Heart left ventricle (tissue), 13 donors: ENCODE data around the gene GPC6.

Source experiments
- POLR2A ChIP-seq, 2 donors: fragments of 450-650 bp; IDR thresholded peaks; one replicate each; pipeline ENCODE4 v1.6.1; 2017; ENCODE audit warnings: antibody characterized with exemption in 2 of 2, mild to moderate bottlenecking in 2 of 2, moderate library complexity in 2 of 2
- TF ChIP-seq, protein P1 (sequence below), 12 donors: fragments of 200-600 bp; sonication (generic) in 4 of 12; IDR thresholded peaks; one replicate each; pipeline versions ENCODE4 v1.5.0 to v1.8.0; 2018 to 2022; ENCODE audit warnings: antibody characterized with exemption in 12 of 12, mild to moderate bottlenecking in 5 of 12
- donor health status: ischemic (EF 13 %, LVEDD 7.1; RV severe dilation, severe dysfunction).
- donor health status: DM: no; HTN: yes; CAD: no.
- donor health status: DM: no; HTN: no; CAD: no.
- donor health status: ischemic (EF 25% LVEDD 6.9; RV normal size, moderate dysfunction).
- donor health status: ischemic (EF 25% LVEDD 5.7; RV mildly dilated, moderate dysfunction).
- donor health status: ischemic (EF 35%, LVEDD 5.7; RV mildly dilated, moderate dysfunction).
- donor health status: nonischemic (EF 11% LVEDD 7.7; RV severe dilation, severe dysfunction).
- donor health status: DM: yes; HTN: yes; CAD: no.
- donor health status: PGD.
- donor health status: ischemic (EF 29% LVEDD 5.4; RV normal size, mild dysfunction).
- donor health status: nonischemic (EF 23%, LVEDD 6.1; RV moderate dilation, normal function).

DNA sequence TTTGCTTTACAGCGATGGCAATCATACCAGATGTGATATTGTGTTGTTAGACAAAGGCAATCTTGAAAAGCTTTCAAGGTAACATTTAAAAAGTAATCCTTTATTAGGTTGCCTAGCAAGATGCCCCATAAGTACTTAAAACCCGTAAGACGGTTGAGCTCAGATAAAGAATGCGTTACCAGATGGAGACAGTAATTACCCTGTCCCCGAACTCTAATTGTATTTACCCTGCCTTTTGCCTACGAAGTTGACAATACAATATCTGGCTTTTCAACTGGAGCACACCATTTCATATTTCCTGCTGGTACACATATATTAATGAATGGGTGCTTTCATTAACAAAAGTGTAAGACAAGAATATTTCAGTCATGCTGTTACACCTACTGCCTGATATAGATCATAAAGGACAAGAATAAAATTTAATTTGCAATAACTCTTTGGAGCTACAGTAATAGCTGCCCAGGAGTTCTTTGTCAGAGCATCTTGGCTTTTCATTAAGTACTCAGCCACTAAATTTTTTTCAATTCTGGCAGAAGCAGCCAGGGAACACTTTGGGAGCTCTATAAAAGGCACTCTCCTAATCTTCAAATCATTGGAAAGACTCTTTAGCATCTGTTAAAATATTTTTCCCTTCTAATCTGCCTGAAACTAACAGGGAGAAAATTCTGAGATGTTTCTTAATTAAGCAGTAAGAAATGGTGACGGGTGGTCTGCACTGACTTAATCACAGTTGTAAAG is 1189.1 kb downstream of the GPC6 start:
- TF ChIP-seq, protein P1, sequence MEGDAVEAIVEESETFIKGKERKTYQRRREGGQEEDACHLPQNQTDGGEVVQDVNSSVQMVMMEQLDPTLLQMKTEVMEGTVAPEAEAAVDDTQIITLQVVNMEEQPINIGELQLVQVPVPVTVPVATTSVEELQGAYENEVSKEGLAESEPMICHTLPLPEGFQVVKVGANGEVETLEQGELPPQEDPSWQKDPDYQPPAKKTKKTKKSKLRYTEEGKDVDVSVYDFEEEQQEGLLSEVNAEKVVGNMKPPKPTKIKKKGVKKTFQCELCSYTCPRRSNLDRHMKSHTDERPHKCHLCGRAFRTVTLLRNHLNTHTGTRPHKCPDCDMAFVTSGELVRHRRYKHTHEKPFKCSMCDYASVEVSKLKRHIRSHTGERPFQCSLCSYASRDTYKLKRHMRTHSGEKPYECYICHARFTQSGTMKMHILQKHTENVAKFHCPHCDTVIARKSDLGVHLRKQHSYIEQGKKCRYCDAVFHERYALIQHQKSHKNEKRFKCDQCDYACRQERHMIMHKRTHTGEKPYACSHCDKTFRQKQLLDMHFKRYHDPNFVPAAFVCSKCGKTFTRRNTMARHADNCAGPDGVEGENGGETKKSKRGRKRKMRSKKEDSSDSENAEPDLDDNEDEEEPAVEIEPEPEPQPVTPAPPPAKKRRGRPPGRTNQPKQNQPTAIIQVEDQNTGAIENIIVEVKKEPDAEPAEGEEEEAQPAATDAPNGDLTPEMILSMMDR (IDR thresholded peaks at IDR 0.05): no peak
- TF ChIP-seq POLR2A (IDR thresholded peaks at IDR 0.05): no peak
